NCI-H510A treated with DMSO at 0.1 percent for 48 hours (cell line): ENCODE results near the gene CMBL.
A peak's percentile ranks its signal among the peaks of the same experiment; 100 is the strongest.
"Not testable (repeated sequence)": the region's sequence is repeated elsewhere in the genome, so short reads cannot be mapped to it uniquely, and the experiment has no call there.

Experiments
- DNase-seq: peaks from one replicate; lab custom pipeline; 2025; lab: John Stamatoyannopoulos, UW

Gene CMBL

GRCh38 chr5:10285362-10285761, 22.3 kb downstream of the CMBL start:
- not testable (repeated sequence) for DNase-seq

- DNase-seq = peak; percentile 93
These were observed 23.6 kb downstream of the CMBL start for GRCh38 chr5:10283927-10284635.

- DNase-seq = no peak
These were observed 27.6 kb downstream of the CMBL start for GRCh38 chr5:10279925-10280720.

GRCh38 chr5:10279328-10279727, 28.4 kb downstream of the CMBL start:
- DNase-seq = no peak

- DNase-seq = no peak
These were observed 28.9 kb downstream of the CMBL start for GRCh38 chr5:10278658-10279279.

- DNase-seq = no peak
These were observed 29.7 kb downstream of the CMBL start for GRCh38 chr5:10277773-10278630.

- DNase-seq = no peak
These were observed 31.0 kb downstream of the CMBL start for GRCh38 chr5:10276691-10277090.

GRCh38 chr5:10275991-10276390, 31.7 kb downstream of the CMBL start:
- DNase-seq = no peak

GRCh38 chr5:10275460-10275859, 32.2 kb downstream of the CMBL start:
- no peak for DNase-seq

GRCh38 chr5:10272875-10273209, 34.9 kb downstream of the CMBL start:
- not testable (repeated sequence) for DNase-seq

GRCh38 chr5:10272053-10272874, 35.4 kb downstream of the CMBL start:
- no peak for DNase-seq

- no peak for DNase-seq
These were observed 39.6 kb downstream of the CMBL start for GRCh38 chr5:10268100-10268499.

- DNase-seq = no peak
These were observed 40.9 kb downstream of the CMBL start for GRCh38 chr5:10266839-10267238.

GRCh38 chr5:10266137-10266536, 41.6 kb downstream of the CMBL start:
- no peak for DNase-seq

- DNase-seq = no peak
These were observed 42.2 kb downstream of the CMBL start for GRCh38 chr5:10265245-10266109.

GRCh38 chr5:10264604-10265003, 43.1 kb downstream of the CMBL start:
- no peak for DNase-seq

- DNase-seq = no peak
These were observed 44.7 kb downstream of the CMBL start for GRCh38 chr5:10262995-10263394.

GRCh38 chr5:10262121-10262774, 45.5 kb downstream of the CMBL start:
- DNase-seq = no peak

- no peak for DNase-seq
These were observed 46.6 kb downstream of the CMBL start for GRCh38 chr5:10261065-10261464.

- no peak for DNase-seq
These were observed 47.8 kb downstream of the CMBL start for GRCh38 chr5:10259899-10260298.
